GM23248 (cell line): ENCODE results near the gene CCND1.

ENCODE experiments used
- EZH2 ChIP-seq: fragments of 200-600 bp; sonication (generic); IDR thresholded peaks from 2 replicates; pipeline ENCODE4 v1.6.1; 2018; ENCODE audit warnings: antibody characterized with exemption, mild to moderate bottlenecking; ENCODE audit not compliant: insufficient read depth, poor library complexity, severe bottlenecking
- EZH2phosphoT487 ChIP-seq: fragments of 200-600 bp; sonication (generic); IDR thresholded peaks from 2 replicates; pipeline ENCODE4 v1.6.1; 2018; ENCODE audit warnings: antibody characterized with exemption, moderate library complexity, mild to moderate bottlenecking, low read depth; ENCODE audit not compliant: insufficient read depth

DNA sequence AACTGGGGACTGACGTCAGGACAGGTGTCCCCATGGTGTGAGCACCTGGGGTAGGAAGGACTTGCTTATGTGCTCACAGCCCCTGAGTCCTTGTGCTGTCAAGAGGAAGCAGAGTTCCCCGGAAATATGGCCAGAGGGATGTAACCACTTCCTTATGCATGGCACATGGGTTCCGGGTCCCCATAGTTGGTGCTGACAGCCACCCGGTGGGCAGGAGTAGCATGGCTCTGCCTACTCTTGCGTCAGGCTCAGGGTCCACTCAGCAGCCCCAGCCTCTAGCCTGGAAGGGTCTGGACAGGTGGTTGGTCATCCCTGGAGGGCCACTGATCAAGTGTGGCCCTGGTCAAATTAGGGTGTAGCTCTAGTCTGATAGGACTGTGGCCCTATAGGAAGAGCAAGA is 42.8 kb upstream of the CCND1 start:
- TF ChIP-seq EZH2 (no peak), EZH2phosphoT487 (no peak)
